ENCODE measurements around the gene GRK5.

Gene GRK5

DNA sequence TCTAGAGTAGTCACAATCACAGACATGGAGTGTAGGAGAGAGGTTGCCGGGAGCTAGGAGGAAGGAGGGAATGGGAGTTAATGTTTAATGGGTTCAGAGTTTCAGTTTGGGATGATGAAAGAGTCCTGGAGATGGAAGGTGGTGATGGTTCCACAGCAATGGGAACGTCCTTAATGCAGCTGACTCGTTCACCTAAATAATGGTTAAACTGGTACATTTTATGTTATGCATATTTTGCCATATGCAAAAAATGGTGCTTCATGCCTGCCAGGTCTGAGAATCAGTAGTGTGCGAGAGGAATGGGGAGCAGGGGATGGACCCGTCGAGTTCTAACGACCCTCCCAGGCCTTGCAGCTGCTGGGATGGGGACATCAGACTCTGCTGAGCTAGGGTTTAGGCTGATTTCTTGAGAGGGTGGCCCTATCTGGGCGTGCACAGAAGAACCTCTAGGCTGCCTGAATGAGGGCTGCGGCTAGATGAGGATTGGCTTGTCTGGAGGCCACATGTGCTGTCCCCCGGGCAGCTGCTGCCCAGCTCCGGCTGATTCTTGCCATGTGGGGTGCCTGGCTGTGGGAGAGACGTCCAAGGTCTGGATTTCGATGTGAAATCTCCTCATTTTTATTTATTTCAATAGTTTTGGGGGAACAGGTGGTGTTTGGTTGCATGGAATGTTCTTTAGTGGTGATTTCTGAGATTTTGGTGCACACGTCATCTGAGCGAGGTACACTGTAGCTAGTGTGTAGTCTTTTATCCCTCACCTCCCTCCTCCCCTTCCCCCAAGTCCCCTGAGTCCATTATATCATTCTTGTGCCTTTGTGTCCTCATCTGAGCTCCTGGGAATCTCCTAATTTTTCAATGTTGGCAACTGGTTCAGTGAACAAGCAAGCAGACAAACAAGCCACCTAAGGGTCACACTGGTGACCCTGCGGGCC lies 116.0 kb downstream of the GRK5 start:
- Histone ChIP-seq H3K36me3 (ENCODE audit: control insufficient read depth in 1 of 2, insufficient read depth in 2 of 2, low read length in 2 of 2) (no peaks in the 10 kb centered on the region), H3K27me3 (ENCODE audit: insufficient read depth, low read length) (no peaks in the 10 kb centered on the region), H3K4me3 (ENCODE audit: low read depth, low read length) (no peak overlapping the region), H3K23ac (ENCODE audit: low read length) (no peak overlapping the region), H3K18ac (ENCODE audit: low read length) (no peak overlapping the region), H4K91ac (ENCODE audit: low read depth, low read length) (no peak overlapping the region), H3K9ac (ENCODE audit: low read length) (no peak overlapping the region), H4K8ac (ENCODE audit: low read depth, low read length) (no peak overlapping the region), H3K4me2 (ENCODE audit: low read length) (no peak overlapping the region), H2BK120ac (ENCODE audit: insufficient read depth, low read length, poor library complexity) (no peak overlapping the region), H3K4me1 (ENCODE audit: control insufficient read depth in 1 of 2, insufficient read depth in 2 of 2, low read length in 2 of 2) (peaks cover 11 to 13% of the 10 kb centered on the region in 2 experiments), H3K79me1 (ENCODE audit: low read length) (no peaks in the 10 kb centered on the region), H2BK5ac (ENCODE audit: low read depth, low read length, poor library complexity) (no peak overlapping the region), H3K4ac (ENCODE audit: low read depth, low read length) (no peak overlapping the region), H3K9me3 (ENCODE audit: insufficient read depth, low read depth, low read length) (peaks cover 3% of the 10 kb centered on the region), H3K27ac (ENCODE audit: low read depth, low read length) (no peak overlapping the region), H2AFZ (ENCODE audit: insufficient read depth, low read length, poor library complexity) (no peak overlapping the region), H3K79me2 (ENCODE audit: control insufficient read depth, insufficient read depth, low read length, poor library complexity) (no peaks in the 10 kb centered on the region), H3K14ac (ENCODE audit: low read length) (no peak overlapping the region), H2AK5ac (ENCODE audit: low read length) (no peak overlapping the region), H2BK12ac (ENCODE audit: low read length) (no peak overlapping the region), H4K12ac (ENCODE audit: low read depth, low read length) (no peak overlapping the region)
- WGBS (ENCODE audit: extremely low coverage, insufficient coverage, insufficient read length): no CpG with 5 or more reads among the region's 16 CpGs
- DNase-seq: no peak

GRCh38 chr10:119325131-119325530 lies 117.8 kb downstream of the GRK5 start:
- Histone ChIP-seq H2BK5ac (ENCODE audit: low read depth, low read length, poor library complexity) (no peak overlapping the region), H4K12ac (ENCODE audit: low read depth, low read length) (no peak overlapping the region), H3K14ac (ENCODE audit: low read length) (no peak overlapping the region), H3K4me2 (ENCODE audit: low read length) (no peak overlapping the region), H3K4me1 (ENCODE audit: control insufficient read depth in 1 of 2, insufficient read depth in 2 of 2, low read length in 2 of 2) (peaks cover 4 to 5% of the 10 kb centered on the region in 2 experiments), H3K79me1 (ENCODE audit: low read length) (no peaks in the 10 kb centered on the region), H3K27me3 (ENCODE audit: insufficient read depth, low read length) (no peaks in the 10 kb centered on the region), H2AK5ac (ENCODE audit: low read length) (no peak overlapping the region), H3K27ac (ENCODE audit: low read depth, low read length) (no peak overlapping the region), H3K23ac (ENCODE audit: low read length) (no peak overlapping the region), H2BK120ac (ENCODE audit: insufficient read depth, low read length, poor library complexity) (no peak overlapping the region), H4K8ac (ENCODE audit: low read depth, low read length) (no peak overlapping the region), H4K91ac (ENCODE audit: low read depth, low read length) (peak overlapping the region; percentile 29), H3K4ac (ENCODE audit: low read depth, low read length) (no peak overlapping the region), H3K79me2 (ENCODE audit: control insufficient read depth, insufficient read depth, low read length, poor library complexity) (no peaks in the 10 kb centered on the region), H3K9me3 (ENCODE audit: insufficient read depth, low read depth, low read length) (peaks cover 3% of the 10 kb centered on the region), H2AFZ (ENCODE audit: insufficient read depth, low read length, poor library complexity) (no peak overlapping the region), H2BK12ac (ENCODE audit: low read length) (no peak overlapping the region), H3K36me3 (ENCODE audit: control insufficient read depth in 1 of 2, insufficient read depth in 2 of 2, low read length in 2 of 2) (no peaks in the 10 kb centered on the region), H3K9ac (ENCODE audit: low read length) (no peak overlapping the region), H3K18ac (ENCODE audit: low read length) (no peak overlapping the region), H3K4me3 (ENCODE audit: low read depth, low read length) (no peak overlapping the region)
- no CpG with 5 or more reads among the region's 3 CpGs for WGBS (ENCODE audit: extremely low coverage, insufficient coverage, insufficient read length)
- no peak for DNase-seq

GRCh38 chr10:119326167-119326566 lies 118.8 kb downstream of the GRK5 start:
- H3K14ac ChIP-seq (ENCODE audit: low read length): no peak overlapping the region
- no peak overlapping the region for H3K23ac ChIP-seq (ENCODE audit: low read length)
- no peak overlapping the region for H3K27ac ChIP-seq (ENCODE audit: low read depth, low read length)
- H3K18ac ChIP-seq (ENCODE audit: low read length): no peak overlapping the region
- no peak overlapping the region for H3K9ac ChIP-seq (ENCODE audit: low read length)
- H4K8ac ChIP-seq (ENCODE audit: low read depth, low read length): no peak overlapping the region
- peaks cover 0 to 2% of the 10 kb centered on the region in 2 experiments for H3K4me1 ChIP-seq (ENCODE audit: control insufficient read depth in 1 of 2, insufficient read depth in 2 of 2, low read length in 2 of 2)
- no peak overlapping the region for H2AFZ ChIP-seq (ENCODE audit: insufficient read depth, low read length, poor library complexity)
- no peaks in the 10 kb centered on the region for H3K27me3 ChIP-seq (ENCODE audit: insufficient read depth, low read length)
- no peak overlapping the region for H3K4me2 ChIP-seq (ENCODE audit: low read length)
- peaks cover 3% of the 10 kb centered on the region for H3K9me3 ChIP-seq (ENCODE audit: insufficient read depth, low read depth, low read length)
- H2BK120ac ChIP-seq (ENCODE audit: insufficient read depth, low read length, poor library complexity): no peak overlapping the region
- DNase-seq: no peak
- H2BK5ac ChIP-seq (ENCODE audit: low read depth, low read length, poor library complexity): no peak overlapping the region
- no peaks in the 10 kb centered on the region for H3K36me3 ChIP-seq (ENCODE audit: control insufficient read depth in 1 of 2, insufficient read depth in 2 of 2, low read length in 2 of 2)
- H4K91ac ChIP-seq (ENCODE audit: low read depth, low read length): no peak overlapping the region
- no peak overlapping the region for H2BK12ac ChIP-seq (ENCODE audit: low read length)
- no peak overlapping the region for H4K12ac ChIP-seq (ENCODE audit: low read depth, low read length)
- no peaks in the 10 kb centered on the region for H3K79me1 ChIP-seq (ENCODE audit: low read length)
- H3K4me3 ChIP-seq (ENCODE audit: low read depth, low read length): no peak overlapping the region
- no CpG with 5 or more reads among the region's 10 CpGs for WGBS (ENCODE audit: extremely low coverage, insufficient coverage, insufficient read length)
- H2AK5ac ChIP-seq (ENCODE audit: low read length): no peak overlapping the region
- H3K4ac ChIP-seq (ENCODE audit: low read depth, low read length): no peak overlapping the region
- no peaks in the 10 kb centered on the region for H3K79me2 ChIP-seq (ENCODE audit: control insufficient read depth, insufficient read depth, low read length, poor library complexity)

GRCh38 chr10:119327096-119327745 lies 119.8 kb downstream of the GRK5 start:
- no peak overlapping the region for H2BK5ac ChIP-seq (ENCODE audit: low read depth, low read length, poor library complexity)
- H3K4me2 ChIP-seq (ENCODE audit: low read length): no peak overlapping the region
- no peak overlapping the region for H2AFZ ChIP-seq (ENCODE audit: insufficient read depth, low read length, poor library complexity)
- no peak overlapping the region for H3K23ac ChIP-seq (ENCODE audit: low read length)
- H3K14ac ChIP-seq (ENCODE audit: low read length): no peak overlapping the region
- H4K12ac ChIP-seq (ENCODE audit: low read depth, low read length): no peak overlapping the region
- no peak overlapping the region for H4K91ac ChIP-seq (ENCODE audit: low read depth, low read length)
- H3K79me2 ChIP-seq (ENCODE audit: control insufficient read depth, insufficient read depth, low read length, poor library complexity): no peaks in the 10 kb centered on the region
- no peak overlapping the region for H2BK12ac ChIP-seq (ENCODE audit: low read length)
- no peaks in the 10 kb centered on the region for H3K27me3 ChIP-seq (ENCODE audit: insufficient read depth, low read length)
- H2BK120ac ChIP-seq (ENCODE audit: insufficient read depth, low read length, poor library complexity): no peak overlapping the region
- H3K4me1 ChIP-seq (ENCODE audit: control insufficient read depth in 1 of 2, insufficient read depth in 2 of 2, low read length in 2 of 2): peaks cover 0 to 2% of the 10 kb centered on the region in 2 experiments
- H3K18ac ChIP-seq (ENCODE audit: low read length): no peak overlapping the region
- H3K4me3 ChIP-seq (ENCODE audit: low read depth, low read length): no peak overlapping the region
- no peaks in the 10 kb centered on the region for H3K36me3 ChIP-seq (ENCODE audit: control insufficient read depth in 1 of 2, insufficient read depth in 2 of 2, low read length in 2 of 2)
- H4K8ac ChIP-seq (ENCODE audit: low read depth, low read length): no peak overlapping the region
- H3K9me3 ChIP-seq (ENCODE audit: insufficient read depth, low read depth, low read length): peaks cover 3% of the 10 kb centered on the region
- H2AK5ac ChIP-seq (ENCODE audit: low read length): no peak overlapping the region
- H3K4ac ChIP-seq (ENCODE audit: low read depth, low read length): no peak overlapping the region
- no peak overlapping the region for H3K27ac ChIP-seq (ENCODE audit: low read depth, low read length)
- WGBS (ENCODE audit: extremely low coverage, insufficient coverage, insufficient read length): no CpG with 5 or more reads among the region's 14 CpGs
- H3K9ac ChIP-seq (ENCODE audit: low read length): no peak overlapping the region
- no peak for DNase-seq
- H3K79me1 ChIP-seq (ENCODE audit: low read length): no peaks in the 10 kb centered on the region
